IPS-20b (cell line): ENCODE results near the gene NEB.
"Not testable (repeated sequence)": the region's sequence is repeated elsewhere in the genome, so short reads cannot be mapped to it uniquely, and the experiment has no call there.

Source experiments
- H3K27ac ChIP-seq: one replicate; pipeline ENCODE4 v1.5.1; 2013; ENCODE audit warnings: low read length
- H3K27me3 ChIP-seq: 2 replicates; pipeline ENCODE4 v1.6.1; 2013; ENCODE audit warnings: mild to moderate bottlenecking, low read length, inconsistent platforms; ENCODE audit not compliant: insufficient read depth
- H3K36me3 ChIP-seq: 2 replicates; pipeline ENCODE4 v1.6.1; 2013; ENCODE audit warnings: low read depth, mild to moderate bottlenecking, inconsistent platforms, low read length, moderate library complexity; ENCODE audit not compliant: insufficient read depth
- H3K4me1 ChIP-seq: 2 replicates; pipeline ENCODE4 v1.6.1; 2013; ENCODE audit warnings: mild to moderate bottlenecking, control low read depth, inconsistent platforms, low read length, moderate library complexity; ENCODE audit not compliant: insufficient read depth
- H3K4me3 ChIP-seq: 2 replicates; pipeline ENCODE4 v1.5.1; 2013; ENCODE audit warnings: mild to moderate bottlenecking, low read length, inconsistent platforms
- H3K9ac ChIP-seq: 2 replicates; pipeline ENCODE4 v1.6.1; 2013; ENCODE audit warnings: low read depth, mild to moderate bottlenecking, inconsistent platforms, low read length, moderate library complexity
- H3K9me3 ChIP-seq: 2 replicates; pipeline ENCODE4 v1.6.1; 2013; ENCODE audit warnings: mild to moderate bottlenecking, low read depth, low read length, inconsistent platforms; ENCODE audit not compliant: insufficient read depth

Gene NEB

GRCh38 chr2:151664520-151664919, 69.8 kb downstream of the NEB start:
- Histone ChIP-seq H3K9me3 (no peaks in the 10 kb centered on the region), H3K36me3 (no peaks in the 10 kb centered on the region), H3K4me3 (no peak overlapping the region), H3K27ac (no peak overlapping the region), H3K27me3 (no peaks in the 10 kb centered on the region), H3K4me1 (peaks cover 8% of the 10 kb centered on the region), H3K9ac (no peak overlapping the region)

- no peak overlapping the region for H3K9ac ChIP-seq
- H3K9me3 ChIP-seq: no peaks in the 10 kb centered on the region
- no peak overlapping the region for H3K27ac ChIP-seq
- no peak overlapping the region for H3K4me3 ChIP-seq
- no peaks in the 10 kb centered on the region for H3K36me3 ChIP-seq
- H3K27me3 ChIP-seq: no peaks in the 10 kb centered on the region
- H3K4me1 ChIP-seq: no peaks in the 10 kb centered on the region
Measured at GRCh38 chr2:151661625-151662024, 72.7 kb downstream of the NEB start.

DNA sequence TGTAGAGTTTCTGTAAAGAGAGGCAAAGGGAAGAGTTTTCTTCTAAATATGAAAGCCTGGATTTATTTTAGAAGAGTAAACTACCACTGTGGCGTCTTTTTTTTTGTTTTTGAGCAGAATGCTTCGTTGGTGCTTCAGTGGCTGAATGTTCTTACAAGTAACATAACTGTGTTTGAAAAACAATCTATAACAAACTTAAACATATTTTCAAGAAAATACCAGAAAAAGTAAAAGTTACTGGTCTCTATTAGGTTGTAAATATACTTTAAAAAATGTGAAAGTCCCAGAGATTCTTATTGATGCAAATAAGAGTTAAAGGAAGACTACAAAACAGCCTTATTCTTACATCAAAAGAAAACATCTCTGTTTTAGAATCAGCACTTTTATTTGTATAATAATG, 76.2 kb downstream of the NEB start:
- Histone ChIP-seq H3K27ac (no peak overlapping the region), H3K9me3 (no peaks in the 10 kb centered on the region), H3K27me3 (no peaks in the 10 kb centered on the region), H3K4me1 (no peaks in the 10 kb centered on the region), H3K4me3 (no peak overlapping the region), H3K36me3 (no peaks in the 10 kb centered on the region), H3K9ac (no peak overlapping the region)

- no peak overlapping the region for H3K4me3 ChIP-seq
- no peaks in the 10 kb centered on the region for H3K36me3 ChIP-seq
- no peaks in the 10 kb centered on the region for H3K27me3 ChIP-seq
- no peak overlapping the region for H3K27ac ChIP-seq
- no peaks in the 10 kb centered on the region for H3K4me1 ChIP-seq
- H3K9ac ChIP-seq: no peak overlapping the region
- no peaks in the 10 kb centered on the region for H3K9me3 ChIP-seq
Measured at GRCh38 chr2:151657667-151658076, 76.6 kb downstream of the NEB start.

DNA sequence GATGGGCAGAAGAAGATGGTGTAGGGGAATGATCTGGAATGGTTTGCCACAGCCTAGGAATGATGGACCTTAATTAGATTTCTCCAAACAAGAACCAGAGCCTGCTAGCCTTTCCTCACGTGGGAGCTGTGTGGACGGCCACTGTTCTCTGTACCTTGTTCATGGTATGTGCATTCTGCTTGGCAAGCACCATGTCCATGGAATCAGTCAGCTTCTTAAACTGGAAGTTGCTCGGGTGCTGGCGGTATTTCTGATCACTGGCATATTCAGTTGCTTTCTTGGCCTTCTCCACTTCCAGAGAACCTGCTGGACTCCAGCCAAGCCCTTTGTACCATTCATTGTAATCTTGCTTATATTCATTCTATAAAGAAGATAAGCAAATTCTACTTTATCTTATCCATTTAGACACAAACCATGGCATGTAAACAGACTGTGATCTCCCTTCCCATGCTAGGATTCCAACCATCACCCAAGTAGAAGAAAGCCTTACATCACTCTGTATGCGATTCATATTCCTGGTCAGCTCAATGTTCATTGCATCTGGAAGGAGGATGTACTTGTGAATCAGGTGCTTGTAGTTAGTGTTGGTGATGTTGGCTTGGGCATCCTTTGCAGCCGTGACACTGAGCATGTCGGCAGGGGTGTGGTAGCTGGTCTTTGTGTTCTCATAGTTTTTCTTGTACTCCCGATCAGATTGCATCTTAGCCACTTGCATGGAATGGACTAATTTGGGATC, 78.4 kb downstream of the NEB start:
- Histone ChIP-seq H3K4me3 (no peak overlapping the region), H3K4me1 (no peaks in the 10 kb centered on the region), H3K27me3 (no peaks in the 10 kb centered on the region), H3K9ac (no peak overlapping the region), H3K36me3 (no peaks in the 10 kb centered on the region), H3K9me3 (no peaks in the 10 kb centered on the region), H3K27ac (no peak overlapping the region)

- Histone ChIP-seq H3K4me3 (no peak overlapping the region), H3K9ac (no peak overlapping the region), H3K27me3 (no peaks in the 10 kb centered on the region), H3K27ac (no peak overlapping the region), H3K4me1 (no peaks in the 10 kb centered on the region), H3K36me3 (no peaks in the 10 kb centered on the region), H3K9me3 (no peaks in the 10 kb centered on the region)
Measured at GRCh38 chr2:151654891-151655290, 79.4 kb downstream of the NEB start.

DNA sequence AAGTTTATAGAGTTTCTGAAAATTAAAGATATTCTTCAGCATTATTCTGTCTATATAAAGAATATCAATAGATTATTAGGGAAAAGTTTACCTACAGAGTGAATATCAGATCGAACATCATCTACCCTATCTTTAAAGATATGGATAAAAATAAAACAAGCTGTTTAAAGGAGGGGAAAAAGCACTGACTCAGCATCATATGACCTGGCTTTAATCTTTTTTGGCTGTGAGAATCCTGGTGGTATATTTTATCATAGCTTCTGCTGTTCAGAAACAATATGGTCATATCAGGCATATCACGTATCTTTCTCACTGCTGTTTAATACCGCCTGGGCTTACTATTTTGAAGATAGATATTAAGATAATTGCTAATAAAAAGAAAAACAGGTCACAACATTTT, 80.2 kb downstream of the NEB start:
- Histone ChIP-seq H3K4me3 (no peak overlapping the region), H3K27ac (no peak overlapping the region), H3K9me3 (no peaks in the 10 kb centered on the region), H3K27me3 (no peaks in the 10 kb centered on the region), H3K4me1 (no peaks in the 10 kb centered on the region), H3K36me3 (no peaks in the 10 kb centered on the region), H3K9ac (no peak overlapping the region)

DNA sequence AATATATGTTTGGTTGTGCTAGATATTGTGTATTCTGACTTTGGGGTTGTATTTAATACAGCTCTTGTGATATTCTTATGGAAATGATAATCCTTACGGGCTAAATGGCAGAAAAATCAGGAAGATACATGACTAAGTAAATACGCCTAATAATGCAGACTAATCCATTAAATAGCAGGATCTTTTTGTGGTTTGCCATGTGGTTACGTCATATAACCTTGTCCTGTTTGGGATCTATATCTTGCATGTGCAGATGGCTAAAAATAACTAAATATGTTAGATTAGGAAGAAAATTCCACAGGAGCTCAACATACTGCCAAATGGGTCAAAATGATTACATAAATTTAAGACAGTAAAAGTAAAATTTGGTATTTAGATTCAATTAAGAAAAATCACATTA, 83.0 kb downstream of the NEB start:
- Histone ChIP-seq H3K27me3 (no peaks in the 10 kb centered on the region), H3K27ac (no peak overlapping the region), H3K4me3 (no peak overlapping the region), H3K36me3 (no peaks in the 10 kb centered on the region), H3K9ac (no peak overlapping the region), H3K9me3 (no peaks in the 10 kb centered on the region), H3K4me1 (no peaks in the 10 kb centered on the region)

GRCh38 chr2:151650456-151650855, 83.8 kb downstream of the NEB start:
- Histone ChIP-seq H3K9me3 (no peaks in the 10 kb centered on the region), H3K36me3 (no peaks in the 10 kb centered on the region), H3K4me1 (no peaks in the 10 kb centered on the region), H3K9ac (no peak overlapping the region), H3K27ac (no peak overlapping the region), H3K4me3 (no peak overlapping the region), H3K27me3 (no peaks in the 10 kb centered on the region)

GRCh38 chr2:151649966-151650365, 84.3 kb downstream of the NEB start:
- Histone ChIP-seq H3K9me3 (no peaks in the 10 kb centered on the region), H3K4me1 (no peaks in the 10 kb centered on the region), H3K27me3 (no peaks in the 10 kb centered on the region), H3K9ac (no peak overlapping the region), H3K4me3 (no peak overlapping the region), H3K36me3 (no peaks in the 10 kb centered on the region), H3K27ac (no peak overlapping the region)

DNA sequence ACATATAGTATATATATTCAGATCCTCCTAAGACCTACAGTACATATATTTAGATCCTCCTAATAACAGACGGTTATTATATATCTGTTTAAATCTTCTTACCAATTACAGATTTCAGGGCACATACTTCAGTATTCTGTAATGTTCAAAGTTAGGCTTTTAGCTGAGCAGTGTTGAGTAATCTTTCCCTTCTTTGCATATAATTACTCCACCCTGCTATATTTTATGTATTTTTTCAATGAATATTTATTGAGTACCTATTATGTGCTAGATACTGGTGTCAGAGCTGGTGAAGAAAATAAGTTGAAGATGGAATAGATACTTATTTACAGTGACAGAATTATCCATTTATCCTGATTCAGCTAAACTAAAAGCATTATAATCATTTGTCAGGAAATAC, 84.9 kb downstream of the NEB start:
- Histone ChIP-seq H3K36me3 (no peaks in the 10 kb centered on the region), H3K27me3 (no peaks in the 10 kb centered on the region), H3K4me1 (no peaks in the 10 kb centered on the region), H3K27ac (no peak overlapping the region), H3K4me3 (no peak overlapping the region), H3K9me3 (no peaks in the 10 kb centered on the region), H3K9ac (no peak overlapping the region)

DNA sequence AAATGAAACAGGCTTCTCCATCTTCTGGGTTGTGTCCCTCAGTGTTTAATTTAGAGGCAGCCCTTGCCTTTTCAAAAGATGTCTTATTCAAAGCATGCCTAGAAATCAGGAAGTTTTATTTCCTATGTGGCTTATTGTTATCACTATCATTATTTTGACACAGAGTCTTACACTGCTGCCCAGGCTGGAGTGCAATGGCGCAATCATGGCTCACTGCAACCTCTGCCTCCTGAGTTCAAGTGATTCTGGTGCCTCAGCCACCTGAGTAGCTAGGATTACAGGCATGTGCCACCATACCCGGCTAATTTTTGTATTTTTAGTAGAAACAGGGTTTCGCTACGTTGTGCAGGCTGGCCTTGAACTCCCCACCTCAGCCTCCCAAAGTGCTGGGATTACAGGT, 87.8 kb downstream of the NEB start:
- not testable (repeated sequence) for H3K4me3 ChIP-seq, H3K27me3 ChIP-seq, H3K36me3 ChIP-seq, H3K9me3 ChIP-seq, H3K4me1 ChIP-seq, H3K27ac ChIP-seq, H3K9ac ChIP-seq
